ENCODE data around the gene ASRGL1. TPM values are rescaled to one million over a fixed set of nuclear protein-coding genes. Genes with fewer than 3 reads are reported as not detected.

Gene ASRGL1
- total RNA-seq, 1 donor from 2014 or later = 1.2 TPM

DNA sequence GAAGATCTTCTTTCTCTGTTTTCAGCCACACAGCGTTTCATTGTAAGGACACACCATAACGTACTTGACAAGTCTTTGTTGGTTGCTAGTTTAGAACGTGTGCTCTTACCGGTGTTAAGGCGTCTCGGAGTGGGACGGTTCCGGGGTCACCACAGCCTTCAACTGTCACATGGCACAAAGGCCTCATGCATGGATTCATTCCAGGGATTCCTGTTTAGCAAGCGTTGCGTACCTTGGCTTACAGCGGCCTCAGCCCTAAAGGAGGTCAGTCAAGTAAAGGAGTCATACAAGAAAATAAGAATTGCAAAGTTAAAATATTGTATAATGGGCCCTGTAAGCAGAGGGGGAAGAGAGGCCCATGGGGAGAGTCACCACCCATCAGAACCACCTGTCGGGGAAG lies 79.3 kb downstream of the ASRGL1 start:
- no peak for ATAC-seq

DNA sequence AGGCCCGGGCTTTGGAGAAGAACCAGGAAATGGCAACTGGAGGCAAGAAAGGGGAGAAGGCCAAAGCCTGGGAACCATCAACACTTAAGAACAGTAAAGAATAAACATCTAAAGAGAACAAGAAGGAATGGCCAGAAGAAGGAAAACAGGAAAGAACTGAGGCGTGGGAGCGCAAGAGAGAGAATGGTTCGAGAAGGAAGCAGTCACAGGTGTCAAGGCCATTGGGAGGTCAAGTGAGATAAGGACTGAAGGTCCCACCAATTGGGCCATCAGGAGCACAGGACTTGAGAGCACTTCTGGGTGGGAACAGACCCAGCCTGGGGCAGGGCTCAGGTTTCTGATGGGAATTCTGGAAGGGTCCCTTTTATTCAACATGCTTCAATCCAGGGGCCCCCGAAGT lies 80.9 kb downstream of the ASRGL1 start:
- ATAC-seq = no peak

DNA sequence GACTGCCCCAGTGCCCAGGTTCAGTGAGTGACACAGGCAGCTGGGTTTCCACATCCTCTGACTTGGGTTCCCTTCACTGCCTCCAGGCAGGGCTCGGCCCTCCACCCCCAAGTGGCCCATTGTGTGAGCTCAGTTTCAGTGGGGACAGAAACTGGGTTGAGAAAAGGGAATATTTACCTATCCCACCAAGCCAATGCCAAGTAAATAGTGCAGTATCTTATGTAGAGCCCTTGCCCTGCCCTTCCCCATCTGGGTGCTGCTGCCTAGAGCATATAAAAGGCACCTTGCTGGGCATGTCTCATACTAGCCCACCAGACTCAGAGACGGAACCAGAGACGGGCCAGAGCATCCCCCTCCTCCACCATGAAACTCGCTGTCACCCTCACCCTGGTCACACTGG lies 81.5 kb downstream of the ASRGL1 start, which contains the start of gene SCGB1A1:
SCGB1A1 (plus strand) TSS at position 301 of the 400 bp plus-strand sequence; CDS start at position 364, 63 bp downstream.
- ATAC-seq = no peak

- ATAC-seq = no peak
Observed at GRCh38 chr11:62419314-62419929, 82.2 kb downstream of the ASRGL1 start.

DNA sequence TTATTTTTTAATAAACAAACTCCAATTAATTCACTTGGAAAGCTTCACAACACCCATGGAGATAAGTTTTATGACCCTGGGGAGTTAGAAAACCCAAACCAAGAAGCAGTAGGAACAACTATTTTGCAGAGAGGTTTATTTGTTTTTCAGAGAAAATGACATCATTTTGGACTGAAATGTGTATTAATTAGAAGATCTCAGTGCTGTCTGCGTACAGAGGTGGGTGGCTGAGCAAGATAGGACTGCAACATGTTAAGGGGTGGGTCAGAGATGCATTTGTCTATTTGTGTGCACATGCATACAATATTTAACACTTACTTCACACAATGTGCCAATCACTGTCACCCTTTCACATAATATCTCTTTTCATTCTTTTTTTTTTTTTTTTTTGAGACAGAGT lies 82.7 kb downstream of the ASRGL1 start:
- ATAC-seq = no peak

- ATAC-seq = no peak
Observed at GRCh38 chr11:62420882-62421281, 83.6 kb downstream of the ASRGL1 start.

GRCh38 chr11:62421996-62422395 lies 84.7 kb downstream of the ASRGL1 start:
- ATAC-seq = no peak

GRCh38 chr11:62423012-62423411 lies 85.8 kb downstream of the ASRGL1 start:
- no peak for ATAC-seq

- no peak for ATAC-seq
Observed at GRCh38 chr11:62427630-62428233, 90.5 kb downstream of the ASRGL1 start.

DNA sequence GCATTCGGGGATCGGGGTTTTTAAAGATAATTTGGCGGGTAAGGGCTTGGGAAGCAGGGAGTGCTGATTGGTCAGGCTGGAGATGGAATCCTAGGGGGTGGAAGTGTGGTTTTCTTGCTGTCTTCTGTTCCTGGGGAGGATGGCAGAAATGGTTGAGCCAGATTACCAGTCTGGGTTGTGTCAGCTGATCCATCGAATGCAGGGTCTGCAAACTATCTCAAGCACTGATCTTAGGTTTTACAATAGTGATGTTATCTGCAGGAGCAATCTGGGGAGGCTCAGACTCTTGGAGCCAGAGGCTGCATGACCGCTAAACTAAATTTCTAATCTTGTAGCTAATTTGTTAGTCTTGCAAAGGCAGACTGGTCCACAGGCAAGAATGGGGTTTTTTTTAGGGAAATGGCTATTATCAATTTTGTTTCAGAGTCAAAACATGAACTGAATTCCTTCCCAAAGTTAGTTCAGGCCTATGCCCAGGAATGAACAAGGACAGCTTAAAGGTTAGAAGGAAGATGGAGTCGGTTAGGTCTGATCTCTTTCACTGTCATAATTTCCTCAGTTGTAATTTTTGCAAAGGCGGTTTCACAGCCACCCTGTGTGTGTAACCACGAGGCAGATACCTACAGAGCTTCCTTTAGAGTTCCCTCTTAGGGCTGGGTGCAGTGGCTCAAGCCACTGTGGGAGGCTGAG lies 91.8 kb downstream of the ASRGL1 start:
- ATAC-seq = no peak

DNA sequence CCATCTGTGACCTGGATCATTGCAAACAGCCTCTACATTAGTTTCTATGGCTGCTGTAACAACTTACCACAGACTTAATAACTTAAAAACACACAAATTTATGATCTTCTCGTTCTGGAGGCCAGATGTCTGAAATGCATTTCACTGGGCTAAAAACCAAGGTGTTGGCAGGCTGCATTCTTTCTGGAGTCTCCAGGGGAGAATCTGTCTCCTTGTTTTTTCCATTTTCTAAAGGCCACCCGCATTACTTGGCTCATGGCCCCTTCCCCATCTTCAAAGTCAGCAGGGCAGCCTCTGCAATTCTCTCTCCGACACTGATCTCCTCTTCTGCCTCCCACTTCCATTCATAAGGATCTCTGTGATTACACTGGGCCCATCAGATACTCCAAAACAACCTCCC lies 93.2 kb downstream of the ASRGL1 start:
- no peak for ATAC-seq

- no peak for ATAC-seq
Observed at GRCh38 chr11:62431171-62431901, 94.1 kb downstream of the ASRGL1 start.

DNA sequence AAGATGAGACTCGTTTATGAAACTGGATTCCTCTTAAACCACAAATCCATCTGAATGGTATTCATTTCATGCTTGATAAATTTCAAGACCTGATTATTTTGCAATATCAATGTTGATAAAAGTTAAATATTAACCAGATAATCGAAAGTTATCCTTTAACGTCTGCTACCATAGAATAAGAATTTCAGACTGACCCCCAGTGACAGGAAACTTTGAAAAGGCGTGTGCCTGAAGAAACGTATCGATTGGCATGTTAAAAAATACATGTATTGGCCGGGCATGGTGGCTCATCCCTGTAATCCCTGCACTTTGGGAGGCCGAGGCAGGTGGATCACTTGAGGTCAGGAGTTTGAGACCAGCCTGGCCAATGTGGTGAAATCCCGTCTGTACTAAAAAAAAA lies 95.4 kb downstream of the ASRGL1 start:
- no peak for ATAC-seq

- no peak for ATAC-seq
Observed at GRCh38 chr11:62433141-62433903, 96.1 kb downstream of the ASRGL1 start.

GRCh38 chr11:62433904-62434276 lies 96.6 kb downstream of the ASRGL1 start:
- peak; percentile 44 for ATAC-seq

- no peak for ATAC-seq
Observed at GRCh38 chr11:62435846-62436660, 98.8 kb downstream of the ASRGL1 start.

DNA sequence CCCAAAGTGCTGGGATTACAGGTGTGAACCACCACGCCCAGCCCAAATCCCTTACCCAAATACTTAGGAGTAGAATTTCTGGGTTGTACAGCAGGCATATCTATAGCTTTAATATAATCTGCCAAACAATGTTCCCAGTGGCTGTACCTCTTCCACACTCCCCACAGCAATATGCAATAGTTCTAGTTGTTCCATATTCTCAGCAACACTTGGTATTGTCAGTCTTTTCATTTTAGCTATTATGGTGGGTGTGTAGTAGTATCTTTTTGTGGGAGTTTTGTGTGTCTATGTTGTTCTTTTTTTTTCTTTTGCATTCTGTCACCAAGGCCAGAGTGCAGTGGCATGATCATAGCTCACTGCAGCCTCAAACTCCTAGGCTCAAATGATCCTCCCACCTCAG lies 100.4 kb downstream of the ASRGL1 start:
- no peak for ATAC-seq

GRCh38 chr11:62438641-62439040 lies 101.4 kb downstream of the ASRGL1 start:
- no peak for ATAC-seq

DNA sequence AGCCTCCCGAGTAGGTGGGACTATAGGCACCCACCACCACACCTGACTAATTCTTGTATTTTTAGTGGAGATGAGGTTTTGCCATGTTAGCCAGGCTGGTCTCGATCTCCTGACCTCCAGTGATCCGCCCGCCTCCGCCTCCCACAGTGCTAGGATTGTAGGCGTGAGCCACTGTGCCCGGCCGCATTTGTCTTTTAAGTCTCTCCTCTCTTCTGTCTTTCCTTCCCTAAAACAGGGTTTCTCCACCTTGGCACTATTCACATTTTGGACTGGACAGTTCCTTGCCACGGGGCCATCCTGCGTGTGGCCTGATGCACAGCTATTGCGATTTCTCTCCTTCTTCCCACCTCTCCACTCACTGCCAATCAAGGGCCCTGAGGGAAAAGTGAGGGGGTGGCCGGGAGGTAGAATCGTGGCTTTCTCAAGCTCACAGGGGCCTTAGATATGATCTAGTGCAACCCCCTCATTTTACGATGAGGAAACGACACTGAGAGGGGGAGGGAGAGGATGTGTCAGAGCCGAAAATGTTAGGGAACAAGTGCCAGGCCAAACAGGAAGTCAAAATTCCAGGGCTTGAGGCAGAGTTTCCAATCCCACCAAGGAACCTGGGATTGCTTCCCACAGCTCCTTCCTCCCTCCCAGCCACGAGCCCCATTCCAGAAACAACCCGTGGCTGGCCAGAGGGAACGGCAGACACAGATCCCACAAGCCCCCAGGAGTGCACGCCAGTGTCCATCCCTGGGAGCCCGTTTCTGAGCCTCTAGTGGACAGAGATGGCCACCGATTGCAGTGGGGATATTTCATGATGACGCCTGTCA lies 102.7 kb downstream of the ASRGL1 start:
- ATAC-seq = no peak

All from esophagus mucosa (tissue), 1 donor.